Stimulated activated CD4-positive, alpha-beta T cell treated with anti-CD3 and anti-CD28 coated beads, TNF-alpha, amount 100 ng/mL, for 24 hours (primary cell): Measurements from ENCODE around the gene SLC2A13.

ENCODE experiments used
- DNase-seq, 3 experiments: peaks; one replicate each; pipeline ENCODE4 v3.0.0-alpha.2; 2020; ENCODE audit warnings: low read depth in 3 of 3

Gene SLC2A13

GRCh38 chr12:39993268-39993667 is 112.6 kb downstream of the SLC2A13 start:
- DNase-seq = no peak

GRCh38 chr12:39990122-39991101 is 115.5 kb downstream of the SLC2A13 start:
- peak; percentile 26 to 46 (median 31) for DNase-seq

- DNase-seq = no peak
Observed at GRCh38 chr12:39989501-39989900, 116.4 kb downstream of the SLC2A13 start.

- no peak for DNase-seq
Observed at GRCh38 chr12:39988574-39988973, 117.3 kb downstream of the SLC2A13 start.

- DNase-seq = no peak
Observed at GRCh38 chr12:39986674-39987073, 119.2 kb downstream of the SLC2A13 start.

- no peak for DNase-seq
Observed at GRCh38 chr12:39984670-39985069, 121.2 kb downstream of the SLC2A13 start.

GRCh38 chr12:39975374-39975918 is 130.4 kb downstream of the SLC2A13 start:
- no peak for DNase-seq

- DNase-seq = no peak
Observed at GRCh38 chr12:39972119-39972518, 133.8 kb downstream of the SLC2A13 start.

- no peak for DNase-seq
Observed at GRCh38 chr12:39971348-39971747, 134.5 kb downstream of the SLC2A13 start.

- no peak for DNase-seq
Observed at GRCh38 chr12:39966721-39967120, 139.2 kb downstream of the SLC2A13 start.

GRCh38 chr12:39966256-39966655 is 139.6 kb downstream of the SLC2A13 start:
- DNase-seq = no peak

- no peak for DNase-seq
Observed at GRCh38 chr12:39959467-39959866, 146.4 kb downstream of the SLC2A13 start.

GRCh38 chr12:39959031-39959430 is 146.8 kb downstream of the SLC2A13 start:
- DNase-seq = no peak

- no peak for DNase-seq
Observed at GRCh38 chr12:39958377-39958776, 147.5 kb downstream of the SLC2A13 start.

- no peak for DNase-seq
Observed at GRCh38 chr12:39956725-39957124, 149.2 kb downstream of the SLC2A13 start.

- DNase-seq = no peak
Observed at GRCh38 chr12:39946361-39947280, 159.3 kb downstream of the SLC2A13 start.

GRCh38 chr12:39937119-39937518 is 168.8 kb downstream of the SLC2A13 start:
- no peak for DNase-seq

- no peak for DNase-seq
Observed at GRCh38 chr12:39935839-39936238, 170.0 kb downstream of the SLC2A13 start.

GRCh38 chr12:39935275-39935674 is 170.6 kb downstream of the SLC2A13 start:
- DNase-seq = no peak

GRCh38 chr12:39931857-39932256 is 174.0 kb downstream of the SLC2A13 start:
- no peak for DNase-seq

- no peak for DNase-seq
Observed at GRCh38 chr12:39931231-39931630, 174.7 kb downstream of the SLC2A13 start.

- DNase-seq = no peak
Observed at GRCh38 chr12:39930101-39930500, 175.8 kb downstream of the SLC2A13 start.
